Epidermal melanocyte (primary cell): ENCODE data around the gene NTRK2.
"Not testable (repeated sequence)": the region's sequence is repeated elsewhere in the genome, so short reads cannot be mapped to it uniquely, and the experiment has no call there.

Experiments used
- DNase-seq: peaks from one replicate; pipeline ENCODE4 v3.0.0; 2011; ENCODE audit warnings: low spot score; ENCODE audit not compliant: insufficient read length

Gene NTRK2

DNA sequence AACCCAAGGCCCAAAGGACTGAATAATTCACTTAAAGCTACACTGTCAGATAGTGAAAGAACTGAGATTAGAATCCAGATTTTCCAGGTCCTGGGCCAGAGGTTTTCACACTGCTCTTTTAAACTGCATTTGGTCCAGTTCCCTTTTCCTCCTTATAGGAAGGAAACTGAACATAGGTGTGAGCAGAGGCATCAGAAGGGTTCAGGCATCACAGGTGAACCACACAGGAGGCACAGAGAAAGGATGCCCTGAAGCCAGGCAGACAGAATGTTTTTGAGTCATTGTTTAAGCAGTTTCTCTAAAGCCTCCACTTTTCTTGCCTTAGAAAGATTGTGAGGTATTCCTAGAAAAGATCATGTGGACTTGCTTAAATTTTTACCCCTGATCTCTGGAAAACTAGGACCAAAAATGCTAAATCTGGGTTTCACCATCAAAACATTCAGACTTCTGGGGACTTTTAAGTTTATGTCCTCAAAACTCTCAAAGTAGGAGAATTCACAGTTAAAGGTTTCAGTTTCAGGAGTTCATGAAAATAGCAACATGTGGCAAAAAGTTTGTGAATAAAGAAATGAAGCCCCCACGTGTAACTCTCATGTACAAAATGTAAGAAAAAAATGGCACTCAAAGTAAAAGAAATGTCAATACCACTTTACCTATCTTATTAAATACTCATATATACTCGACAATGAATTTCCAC lies 386.1 kb downstream of the NTRK2 start:
- no peak for DNase-seq

DNA sequence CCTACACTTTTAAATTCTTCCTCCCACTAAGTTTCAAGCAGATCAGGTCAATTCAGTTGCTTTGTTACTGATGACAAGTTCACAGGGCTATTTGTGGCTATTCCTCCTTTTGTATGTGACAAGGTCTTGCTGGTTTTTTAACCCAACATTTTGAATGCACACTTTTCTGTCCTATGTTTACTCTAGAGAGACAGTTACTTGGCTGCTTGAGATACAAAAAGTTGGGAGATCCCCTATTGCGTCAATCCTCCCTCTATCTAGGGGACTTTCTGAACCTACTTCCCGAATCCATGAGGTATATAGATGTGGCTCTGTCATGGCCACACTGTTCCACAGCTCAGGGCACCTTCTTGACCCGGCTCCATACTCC lies 386.7 kb downstream of the NTRK2 start:
- DNase-seq = no peak

DNA sequence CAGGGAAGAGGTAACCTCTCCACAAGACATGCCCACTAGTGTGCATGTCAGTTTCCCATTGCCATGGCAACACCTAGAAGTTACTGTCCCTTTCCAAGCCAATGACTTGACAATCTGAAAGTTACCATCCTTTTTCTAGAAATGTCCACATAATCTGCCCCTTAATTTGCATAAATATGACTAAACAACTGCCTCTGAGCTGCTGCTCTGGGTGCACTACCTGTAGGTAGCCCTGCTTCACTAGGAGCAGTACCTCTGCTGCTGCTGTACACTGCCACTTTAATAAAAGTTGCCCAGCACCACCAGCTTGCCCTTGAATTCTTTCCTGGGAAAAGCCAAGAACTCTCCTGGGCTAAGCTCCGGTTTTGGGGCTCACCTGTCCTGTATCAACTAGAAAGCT lies 392.4 kb downstream of the NTRK2 start:
- no peak for DNase-seq

DNA sequence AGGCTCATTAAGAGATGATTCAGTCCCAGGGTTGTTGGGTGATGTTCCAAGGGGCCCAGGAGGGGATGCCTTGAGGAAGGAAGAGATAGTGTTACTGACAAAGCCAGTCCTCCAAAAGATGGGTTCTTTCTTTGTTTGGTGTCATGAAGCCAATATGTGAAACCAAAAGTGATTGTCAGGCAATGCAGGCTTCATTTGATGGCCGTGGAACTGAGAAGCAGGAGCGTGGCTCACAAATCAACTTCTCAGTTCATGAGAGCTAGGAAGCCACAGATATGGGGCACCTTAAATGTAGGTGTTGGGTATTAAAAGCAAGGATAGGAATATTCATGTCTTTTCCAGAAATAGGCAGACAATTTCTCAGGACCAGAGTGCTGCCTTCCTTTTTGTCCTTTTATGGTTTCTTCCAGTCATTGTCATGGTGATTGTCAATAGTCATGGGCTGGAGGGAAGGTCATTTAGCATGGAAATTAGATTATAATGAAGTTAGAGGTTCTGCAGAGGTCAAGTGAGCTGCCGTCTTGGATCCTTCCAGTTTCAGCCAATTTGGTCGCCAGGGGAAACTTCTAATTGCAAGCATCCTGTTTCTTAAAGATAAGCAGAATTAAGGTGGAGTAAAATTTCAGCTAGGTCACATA lies 393.0 kb downstream of the NTRK2 start:
- no peak for DNase-seq

GRCh38 chr9:85064811-85065371 lies 395.4 kb downstream of the NTRK2 start:
- no peak for DNase-seq

DNA sequence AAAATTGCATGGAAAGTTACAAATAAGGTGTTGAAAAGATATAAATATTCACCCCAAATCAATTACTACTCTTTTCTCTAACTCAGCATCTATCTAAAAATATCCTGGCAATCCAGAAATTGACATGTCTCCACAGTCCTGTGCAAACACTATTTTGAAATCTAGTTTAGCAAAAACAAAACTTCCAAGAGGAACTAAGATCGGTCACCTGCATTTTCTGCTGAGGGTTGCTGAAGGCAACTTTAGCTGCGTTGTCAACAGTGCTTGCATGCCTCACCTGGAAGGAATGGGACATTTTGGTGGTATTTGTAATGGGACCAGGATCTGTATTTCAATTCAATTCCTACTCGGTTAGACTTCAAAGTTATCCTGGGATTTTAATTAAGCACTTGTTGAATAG lies 398.3 kb downstream of the NTRK2 start:
- DNase-seq = no peak

DNA sequence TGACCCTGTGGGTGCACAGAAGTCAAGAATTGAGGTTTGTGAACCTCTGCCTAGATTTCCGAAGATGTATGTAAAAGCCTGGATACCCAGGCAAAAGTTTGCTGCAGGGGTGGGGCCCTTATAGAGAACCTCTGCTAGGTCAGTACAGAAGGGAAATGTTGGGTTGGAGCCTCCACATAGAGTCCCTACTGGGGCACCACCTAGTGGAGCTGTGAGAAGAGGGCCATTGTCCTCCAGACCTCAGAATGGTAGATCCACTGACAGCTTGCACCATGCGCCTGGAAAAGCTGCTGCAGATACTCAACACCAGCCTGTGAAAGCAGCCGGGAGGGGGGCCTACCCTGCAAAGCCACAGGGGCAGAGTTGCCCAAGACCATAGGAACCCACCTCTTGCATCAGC lies 399.9 kb downstream of the NTRK2 start:
- not testable (repeated sequence) for DNase-seq
